Activated CD8-positive, alpha-beta memory T cell treated with anti-CD3 and anti-CD28 coated beads for 24 hours (primary cell): ENCODE data around the gene CAPNS1.
"Not testable (repeated sequence)": the region's sequence is repeated elsewhere in the genome, so short reads cannot be mapped to it uniquely, and the experiment has no call there.

Experiments used
- DNase-seq: peaks from one replicate; pipeline ENCODE4 v3.0.0-alpha.2; 2020

Gene CAPNS1

GRCh38 chr19:36114721-36115452 lies 25.0 kb upstream of the CAPNS1 start, which contains the start of gene POLR2I:
TSS of gene POLR2I (minus strand) at chr19:36114875. CDS start at chr19:36114856, 19 bp downstream.
- peak; percentile 99 for DNase-seq

GRCh38 chr19:36115453-36116343 lies 24.2 kb upstream of the CAPNS1 start, which contains the start of gene TBCB:
TSS of gene TBCB (plus strand) at chr19:36115468. CDS start at chr19:36115561, 93 bp downstream.
- DNase-seq = peak; percentile 97

- no peak for DNase-seq
Observed at GRCh38 chr19:36116344-36116637, 23.6 kb upstream of the CAPNS1 start.

- DNase-seq = no peak
Observed at GRCh38 chr19:36120092-36120983, 19.5 kb upstream of the CAPNS1 start.

GRCh38 chr19:36120984-36121358 lies 18.9 kb upstream of the CAPNS1 start:
- DNase-seq = no peak

- no peak for DNase-seq
Observed at GRCh38 chr19:36121486-36122124, 18.3 kb upstream of the CAPNS1 start.

- DNase-seq = no peak
Observed at GRCh38 chr19:36125557-36125956, 14.3 kb upstream of the CAPNS1 start.

- DNase-seq = no peak
Observed at GRCh38 chr19:36128392-36128736, 11.5 kb upstream of the CAPNS1 start.

GRCh38 chr19:36131221-36131620 lies 8.6 kb upstream of the CAPNS1 start:
- DNase-seq = not testable (repeated sequence)

- DNase-seq = not testable (repeated sequence)
Observed at GRCh38 chr19:36134867-36135266, 5.0 kb upstream of the CAPNS1 start.

- DNase-seq = no peak
Observed at GRCh38 chr19:36136964-36137686, 2.7 kb upstream of the CAPNS1 start.

- DNase-seq = no peak
Observed at GRCh38 chr19:36139120-36139472, 770 bp upstream of the CAPNS1 start.

- peak; percentile 85 for DNase-seq
Observed at GRCh38 chr19:36140304-36141038, 605 bp downstream of the CAPNS1 start.

GRCh38 chr19:36141039-36141927 lies 1.4 kb downstream of the CAPNS1 start:
- peak; percentile 99 for DNase-seq

- no peak for DNase-seq
Observed at GRCh38 chr19:36142046-36142445, 2.2 kb downstream of the CAPNS1 start.

GRCh38 chr19:36142496-36142895 lies 2.6 kb downstream of the CAPNS1 start:
- DNase-seq = no peak

- no peak for DNase-seq
Observed at GRCh38 chr19:36144624-36145023, 4.8 kb downstream of the CAPNS1 start.

- DNase-seq = no peak
Observed at GRCh38 chr19:36149673-36150406, 10.0 kb downstream of the CAPNS1 start.

- DNase-seq = no peak
Observed at GRCh38 chr19:36150586-36150985, 10.7 kb downstream of the CAPNS1 start.
